OCI-LY7 (cell line): ENCODE measurements around the gene ITSN1. TPM values are rescaled to one million over a fixed set of nuclear protein-coding genes. Genes with fewer than 3 reads are reported as not detected.

ENCODE experiments used
- BruUV-seq: library from RNA; stranded (reverse); fragments of 400-500 nt; replicated peaks from 2 replicates; lab custom pipeline; 2021; lab: Mats Ljungman, UMichigan
- CTCF ChIA-PET: fragments of 300-600 bp; sonication (Branson Sonifier 250); formaldehyde crosslinking; loops from one replicate; lab custom pipeline; 2022; ENCODE audit warnings: antibody characterized with exemption; ENCODE audit not compliant: unreplicated experiment; lab: Charles Lee
- POLR2A ChIA-PET: fragments of 300-600 bp; sonication (Branson Sonifier 250); formaldehyde crosslinking; loops from one replicate; lab custom pipeline; 2022; ENCODE audit warnings: antibody characterized with exemption; lab: Charles Lee
- DNase-seq: peaks from one replicate; pipeline ENCODE4 v3.0.0-alpha.2; 2015; ENCODE audit warnings: low spot score
- H2AFZ ChIP-seq: fragments of 200-600 bp; sonication (generic), shearing (Covaris generic); 2 replicates; pipeline ENCODE4 v1.6.1; 2014; ENCODE audit warnings: mild to moderate bottlenecking, antibody characterized with exemption, low read length, moderate library complexity
- H3K27ac ChIP-seq: fragments of 200-600 bp; sonication (generic); 2 replicates; pipeline ENCODE4 v1.5.1; 2014; ENCODE audit warnings: mixed run types, low read depth, mild to moderate bottlenecking, moderate library complexity, low read length, inconsistent platforms; ENCODE audit not compliant: poor library complexity, severe bottlenecking
- H3K36me3 ChIP-seq: fragments of 200-600 bp; sonication (generic); 2 replicates; pipeline ENCODE4 v1.6.1; 2014; ENCODE audit warnings: mild to moderate bottlenecking, antibody characterized with exemption, low read length, moderate library complexity, mixed read lengths; ENCODE audit not compliant: insufficient read depth
- H3K4me1 ChIP-seq: fragments of 200-600 bp; sonication (generic); 2 replicates; pipeline ENCODE4 v1.5.1; 2014; ENCODE audit warnings: mild to moderate bottlenecking, low read length; ENCODE audit not compliant: insufficient read depth, poor library complexity, severe bottlenecking
- H3K4me2 ChIP-seq: fragments of 200-600 bp; sonication (generic); 2 replicates; pipeline ENCODE4 v1.6.1; 2014; ENCODE audit warnings: mild to moderate bottlenecking, low read length
- H3K4me3 ChIP-seq: fragments of 200-600 bp; sonication (generic); 2 replicates; pipeline ENCODE4 v1.5.1; 2014; ENCODE audit warnings: mild to moderate bottlenecking, low read depth, low read length; ENCODE audit not compliant: poor library complexity, severe bottlenecking
- H3K79me2 ChIP-seq: fragments of 200-600 bp; sonication (generic); 2 replicates; pipeline ENCODE4 v1.6.1; 2016; ENCODE audit warnings: low read depth, mild to moderate bottlenecking, low read length, moderate library complexity, mixed read lengths; ENCODE audit not compliant: insufficient read depth
- H3K9me2 ChIP-seq: fragments of 200-600 bp; sonication (generic); 2 replicates; pipeline ENCODE4 v1.6.1; 2016; ENCODE audit warnings: mild to moderate bottlenecking, low read length, mixed read lengths; ENCODE audit not compliant: insufficient read depth
- H3K9me3 ChIP-seq: fragments of 200-600 bp; sonication (generic); 2 replicates; pipeline ENCODE4 v1.6.1; 2014; ENCODE audit warnings: mild to moderate bottlenecking, mixed run types, low read length, mixed read lengths
- H4K20me1 ChIP-seq: fragments of 200-600 bp; sonication (generic); 2 replicates; pipeline ENCODE4 v1.6.1; 2014; ENCODE audit warnings: mild to moderate bottlenecking, antibody characterized with exemption, low read length, moderate library complexity, mixed read lengths; ENCODE audit not compliant: insufficient read depth
- EZH2phosphoT487 ChIP-seq: fragments of 200-600 bp; sonication (generic); IDR thresholded peaks from 2 replicates; pipeline ENCODE4 v1.6.1; 2018; ENCODE audit warnings: low read depth, borderline replicate concordance, mild to moderate bottlenecking, mixed run types, antibody characterized with exemption, low read length, moderate library complexity, mixed read lengths
- intact Hi-C: fragments of 100-400 bp; cut with micrococcal nuclease; formaldehyde crosslinking; loops from one replicate; pipeline ENCODE4 v1.10.0; 2022; ENCODE audit not compliant: unreplicated experiment
- total RNA-seq, 2 experiments: library from RNA; depleted of rRNA in 1 of 2; stranded (reverse); fragments of >200 nt in 1 of 2; shearing (Covaris generic) in 1 of 2; gene quantifications; 2 replicates each; pipeline ENCODE4 v1.2.3, GENCODE V29; 2014 to 2022
- TF ChIP-seq, protein P1 (sequence below): fragments of 200-600 bp; sonication (generic); conservative IDR thresholded peaks from 2 replicates; pipeline ENCODE4 v1.5.1; 2014; ENCODE audit warnings: mild to moderate bottlenecking, antibody characterized with exemption, low read length, moderate library complexity, mixed read lengths

Gene ITSN1
- total RNA-seq, 2 experiments from 2014 or later, result 0.60 to 5.9 TPM

DNA sequence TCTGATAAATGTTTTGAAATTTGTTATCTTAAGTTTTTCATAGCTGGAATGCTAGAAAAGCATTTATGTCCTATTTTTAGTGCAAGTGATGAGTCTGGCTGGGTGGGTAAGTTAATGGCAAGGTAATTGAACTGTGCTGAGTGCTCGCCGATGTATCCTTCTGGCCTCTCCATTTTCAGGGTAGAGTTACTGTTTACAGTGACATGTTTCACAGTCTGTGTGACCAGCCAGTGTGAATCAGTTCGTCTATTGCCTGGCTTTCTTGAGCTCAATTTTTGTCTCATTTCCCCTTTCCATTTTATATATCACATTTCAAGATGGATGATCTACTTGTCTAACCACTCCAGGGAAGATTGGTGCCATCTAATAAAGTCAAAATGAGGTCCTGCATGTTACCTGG is 44.1 kb downstream of the ITSN1 start:
- no peak overlapping the region for H3K4me3 ChIP-seq
- no peak overlapping the region for H3K27ac ChIP-seq
- POLR2A ChIA-PET, result interaction anchor here (0.6 to 1.1 kb wide), 3 partner anchors 25 to 32 kb away, joined by 3 to 5 read pairs (median 3); no protein-coding TSS in a partner anchor
- intact Hi-C loops, result no loop called here
- DNase-seq, result no peak
- no peaks in the 10 kb centered on the region; the same call in 1 of the 2 replicates for H3K9me2 ChIP-seq
- no peaks in the 10 kb centered on the region for H4K20me1 ChIP-seq
- H3K4me2 ChIP-seq, result no peak overlapping the region
- no peaks in the 10 kb centered on the region for H3K36me3 ChIP-seq
- BruUV-seq, result no TSS peak
- H2AFZ ChIP-seq, result no peak overlapping the region
- H3K9me3 ChIP-seq, result no peaks in the 10 kb centered on the region
- no peak for TF ChIP-seq EZH2phosphoT487
- TF ChIP-seq, protein P1, sequence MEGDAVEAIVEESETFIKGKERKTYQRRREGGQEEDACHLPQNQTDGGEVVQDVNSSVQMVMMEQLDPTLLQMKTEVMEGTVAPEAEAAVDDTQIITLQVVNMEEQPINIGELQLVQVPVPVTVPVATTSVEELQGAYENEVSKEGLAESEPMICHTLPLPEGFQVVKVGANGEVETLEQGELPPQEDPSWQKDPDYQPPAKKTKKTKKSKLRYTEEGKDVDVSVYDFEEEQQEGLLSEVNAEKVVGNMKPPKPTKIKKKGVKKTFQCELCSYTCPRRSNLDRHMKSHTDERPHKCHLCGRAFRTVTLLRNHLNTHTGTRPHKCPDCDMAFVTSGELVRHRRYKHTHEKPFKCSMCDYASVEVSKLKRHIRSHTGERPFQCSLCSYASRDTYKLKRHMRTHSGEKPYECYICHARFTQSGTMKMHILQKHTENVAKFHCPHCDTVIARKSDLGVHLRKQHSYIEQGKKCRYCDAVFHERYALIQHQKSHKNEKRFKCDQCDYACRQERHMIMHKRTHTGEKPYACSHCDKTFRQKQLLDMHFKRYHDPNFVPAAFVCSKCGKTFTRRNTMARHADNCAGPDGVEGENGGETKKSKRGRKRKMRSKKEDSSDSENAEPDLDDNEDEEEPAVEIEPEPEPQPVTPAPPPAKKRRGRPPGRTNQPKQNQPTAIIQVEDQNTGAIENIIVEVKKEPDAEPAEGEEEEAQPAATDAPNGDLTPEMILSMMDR, result no peak
- CTCF ChIA-PET, result no interaction called here
- no peaks in the 10 kb centered on the region for H3K4me1 ChIP-seq
- H3K79me2 ChIP-seq, result no peaks in the 10 kb centered on the region

DNA sequence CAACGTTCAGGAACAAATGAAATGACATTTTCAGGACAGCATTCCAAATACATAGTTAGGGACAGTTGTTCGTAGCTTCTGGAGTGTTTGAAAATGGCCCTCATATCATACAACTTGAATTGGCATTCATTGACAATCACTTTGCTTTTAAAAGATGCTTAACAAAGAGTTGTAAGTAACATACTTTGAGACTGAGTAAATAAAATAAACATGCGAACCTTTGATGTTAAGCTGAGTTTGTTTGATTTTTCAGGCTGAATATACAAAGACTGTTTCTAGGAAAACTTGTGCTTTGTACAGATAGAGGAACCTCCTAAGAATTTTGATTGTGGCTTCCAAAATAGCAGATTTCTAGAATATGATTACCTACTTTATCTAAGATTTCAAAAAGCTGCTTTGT is 45.3 kb downstream of the ITSN1 start:
- DNase-seq, result no peak
- Histone ChIP-seq H3K9me2 (no peaks in the 10 kb centered on the region; the same call in 1 of the 2 replicates), H3K4me1 (no peaks in the 10 kb centered on the region), H3K79me2 (no peaks in the 10 kb centered on the region), H3K4me3 (no peak overlapping the region), H3K27ac (no peak overlapping the region), H3K36me3 (no peaks in the 10 kb centered on the region), H3K9me3 (no peaks in the 10 kb centered on the region), H2AFZ (no peak overlapping the region), H3K4me2 (no peak overlapping the region), H4K20me1 (no peaks in the 10 kb centered on the region)
- intact Hi-C loops, result no loop called here
- ChIA-PET CTCF (no interaction called here), POLR2A (no interaction called here)
- BruUV-seq, result no TSS peak
- TF ChIP-seq EZH2phosphoT487, result no peak
- TF ChIP-seq, protein P1, result no peak

DNA sequence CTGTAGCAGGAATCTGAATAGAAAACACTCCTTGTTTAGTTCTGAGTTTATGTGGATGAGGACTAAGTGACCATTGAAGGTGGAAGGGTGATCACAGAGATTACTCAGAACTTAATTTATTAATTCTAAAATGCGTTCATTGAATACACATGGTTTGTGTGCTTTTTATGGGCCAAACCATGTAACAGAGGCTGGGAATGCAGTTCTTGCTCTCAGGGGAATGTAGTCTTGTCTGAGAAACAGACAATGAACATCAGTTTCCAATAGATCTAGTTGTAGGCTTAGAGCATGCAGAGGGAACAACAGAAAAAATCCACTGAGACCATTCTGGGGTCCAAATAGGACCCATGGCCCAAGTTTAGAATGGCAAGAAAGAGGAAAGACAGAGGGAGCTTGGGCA is 46.1 kb downstream of the ITSN1 start:
- Histone ChIP-seq H3K36me3 (no peaks in the 10 kb centered on the region), H3K9me3 (no peaks in the 10 kb centered on the region), H3K4me2 (no peak overlapping the region), H3K4me3 (no peak overlapping the region), H2AFZ (no peak overlapping the region), H3K79me2 (no peaks in the 10 kb centered on the region), H3K27ac (no peak overlapping the region), H3K9me2 (no peaks in the 10 kb centered on the region; the same call in 1 of the 2 replicates), H4K20me1 (no peaks in the 10 kb centered on the region), H3K4me1 (no peaks in the 10 kb centered on the region)
- BruUV-seq, result no TSS peak
- intact Hi-C loops, result no loop called here
- no peak for DNase-seq
- TF ChIP-seq, protein P1, result no peak
- TF ChIP-seq EZH2phosphoT487, result no peak
- ChIA-PET CTCF (no interaction called here), POLR2A (interaction anchor here (0.7 kb wide), 1 partner anchor 166 kb away, joined by 4 read pairs; no protein-coding TSS in a partner anchor)
